Measurements from ENCODE around the gene KRTAP10-12.

GRCh38 chr21:44671911-44672310 lies 25.1 kb upstream of the KRTAP10-12 start:
- no peak for TF ChIP-seq EZH2 (IDR thresholded peaks at IDR 0.05; ENCODE audit: borderline replicate concordance)
- no peak for TF ChIP-seq EZH2phosphoT487 (IDR thresholded peaks at IDR 0.05; ENCODE audit: low read depth, severe bottlenecking, unreplicated experiment)
